ENCODE data around the gene AGFG2. TPM values are rescaled to one million over a fixed set of nuclear protein-coding genes. Genes with fewer than 3 reads are reported as not detected.
A peak's percentile ranks its signal among the peaks of the same experiment; 100 is the strongest.

The AGFG2 gene
- total and polyA plus RNA-seq, 2 of the 13 experiments (the other 11 are each of a cell fraction or from before 2014, with no cell fraction given), result 125 to 132 TPM

- TF ChIP-seq ZBTB40 (IDR thresholded peaks at IDR 0.05) (no peak), ZBTB40 (CRISPR knock-in tag; IDR thresholded peaks at IDR 0.05) (no peak), ZNF143 (CRISPR knock-in tag; IDR thresholded peaks at IDR 0.05) (no peak), ZNF160 (CRISPR knock-in tag; IDR thresholded peaks at IDR 0.05) (no peak), ZNF550 (CRISPR knock-in tag; IDR thresholded peaks at IDR 0.05; ENCODE audit: borderline replicate concordance) (no peak), ATF7 (IDR thresholded peaks at IDR 0.05) (no peak), ATF7 (CRISPR knock-in tag; IDR thresholded peaks at IDR 0.05) (peak; percentile 50; the same call in 1 of the 2 replicates), POGZ (CRISPR knock-in tag; IDR thresholded peaks at IDR 0.05) (no peak; the same call in none of the 2 replicates), KLF6 (CRISPR knock-in tag; IDR thresholded peaks at IDR 0.05) (no peak; the same call in 1 of the 2 replicates), ZNF543 (CRISPR knock-in tag; IDR thresholded peaks at IDR 0.05) (no peak), ZNF17 (CRISPR knock-in tag; IDR thresholded peaks at IDR 0.05) (no peak; the same call in 1 of the 2 replicates), ZBTB14 (CRISPR knock-in tag; IDR thresholded peaks at IDR 0.05) (no peak), MYC (CRISPR knock-in tag; IDR thresholded peaks at IDR 0.05; ENCODE audit: borderline replicate concordance) (peak; percentile 43; the same call in 1 of the 2 replicates), HNF4A (CRISPR knock-in tag; IDR thresholded peaks at IDR 0.05) (no peak), REXO4 (CRISPR knock-in tag; IDR thresholded peaks at IDR 0.05; ENCODE audit: borderline replicate concordance) (peak; percentile 28; the same call in 1 of the 2 replicates), ZNF891 (CRISPR knock-in tag; IDR thresholded peaks at IDR 0.05) (peak; percentile 10; the same call in 1 of the 2 replicates), MLLT10 (CRISPR knock-in tag; IDR thresholded peaks at IDR 0.05) (no peak)
- TF ChIP-seq, protein P1, sequence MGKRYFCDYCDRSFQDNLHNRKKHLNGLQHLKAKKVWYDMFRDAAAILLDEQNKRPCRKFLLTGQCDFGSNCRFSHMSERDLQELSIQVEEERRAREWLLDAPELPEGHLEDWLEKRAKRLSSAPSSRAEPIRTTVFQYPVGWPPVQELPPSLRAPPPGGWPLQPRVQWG (CRISPR knock-in tag; IDR thresholded peaks at IDR 0.05; ENCODE audit: borderline replicate concordance, low read depth), result no peak
Measured at GRCh38 chr7:100568896-100569844, 30.2 kb downstream of the AGFG2 start (continued).
